Smooth muscle cell (in vitro differentiated cells): ENCODE measurements around the gene EIF4A2. TPM values are rescaled to one million over a fixed set of nuclear protein-coding genes. Genes with fewer than 3 reads are reported as not detected.

Experiments used
- DNase-seq: peaks from one replicate; lab custom pipeline; 2025; ENCODE audit not compliant: unreplicated experiment; lab: John Stamatoyannopoulos, UW
- H2AFZ ChIP-seq: fragments of 200-600 bp; sonication (generic); 2 replicates; pipeline ENCODE4 v1.6.0; 2016; ENCODE audit warnings: antibody characterized with exemption, low read depth, mild to moderate bottlenecking
- H3F3A ChIP-seq: fragments of 200-600 bp; sonication (generic); 2 replicates; pipeline ENCODE4 v1.6.0; 2017; ENCODE audit warnings: antibody characterized with exemption, low read depth
- H3K27ac ChIP-seq: fragments of 200-600 bp; sonication (generic); 2 replicates; pipeline ENCODE4 v1.5.1; 2016; ENCODE audit warnings: low read depth, mild to moderate bottlenecking
- H3K27me3 ChIP-seq: fragments of 200-600 bp; sonication (generic); 2 replicates; pipeline ENCODE4 v1.6.1; 2016; ENCODE audit warnings: low read depth, mild to moderate bottlenecking
- H3K36me3 ChIP-seq: fragments of 200-600 bp; sonication (generic); 2 replicates; pipeline ENCODE4 v1.5.1; 2016; ENCODE audit warnings: low read depth
- H3K4me1 ChIP-seq: fragments of 200-600 bp; sonication (generic); 2 replicates; pipeline ENCODE4 v1.5.1; 2016; ENCODE audit warnings: low read depth
- H3K4me2 ChIP-seq: fragments of 200-600 bp; sonication (generic); 2 replicates; pipeline ENCODE4 v1.6.0; 2016; ENCODE audit warnings: mild to moderate bottlenecking
- H3K4me3 ChIP-seq: fragments of 200-600 bp; sonication (generic); 2 replicates; pipeline ENCODE4 v1.5.1; 2016; ENCODE audit warnings: mild to moderate bottlenecking
- H3K79me2 ChIP-seq: fragments of 200-600 bp; sonication (generic); 2 replicates; pipeline ENCODE4 v1.6.0; 2016; ENCODE audit warnings: low read depth, mild to moderate bottlenecking
- H3K9ac ChIP-seq: fragments of 200-600 bp; sonication (generic); 2 replicates; pipeline ENCODE4 v1.6.0; 2016; ENCODE audit warnings: low read depth
- H3K9me3 ChIP-seq: fragments of 200-600 bp; sonication (generic); replicated peaks from 2 replicates; pipeline ENCODE4 v1.5.1; 2016; ENCODE audit warnings: low read depth
- H4K20me1 ChIP-seq: fragments of 200-600 bp; sonication (generic); 2 replicates; pipeline ENCODE4 v1.6.0; 2016; ENCODE audit warnings: low read depth
- WGBS: methylation state at CpG from one replicate; pipeline ENCODE4 v1.1.7; 2016; ENCODE audit warnings: low lambda C conversion rate; 5-methylcytosine and 5-hydroxymethylcytosine counted together
- polyA plus RNA-seq: library from polyadenylated mRNA; unstranded; fragments of >200 nt; fragmentation: Nextera tagmentation; extraction: Ambion mirVana; gene quantifications from 2 replicates; pipeline ENCODE4 v1.2.1, GENCODE V29; 2016
- total RNA-seq: library from RNA; depleted of rRNA; stranded (reverse); fragments of >200 nt; gene quantifications from 2 replicates; pipeline ENCODE4 v1.2.3, GENCODE V29; 2014
- TF ChIP-seq, protein P1 (sequence below): fragments of 200-600 bp; sonication (generic); IDR thresholded peaks from 2 replicates; pipeline ENCODE4 v1.5.1; 2017; ENCODE audit warnings: borderline replicate concordance, mild to moderate bottlenecking, antibody characterized with exemption; ENCODE audit not compliant: insufficient read depth, poor library complexity, severe bottlenecking

EIF4A2 gene
- total and polyA plus RNA-seq, 2 experiments from 2014 or later, result 94.8 to 438 TPM

DNA sequence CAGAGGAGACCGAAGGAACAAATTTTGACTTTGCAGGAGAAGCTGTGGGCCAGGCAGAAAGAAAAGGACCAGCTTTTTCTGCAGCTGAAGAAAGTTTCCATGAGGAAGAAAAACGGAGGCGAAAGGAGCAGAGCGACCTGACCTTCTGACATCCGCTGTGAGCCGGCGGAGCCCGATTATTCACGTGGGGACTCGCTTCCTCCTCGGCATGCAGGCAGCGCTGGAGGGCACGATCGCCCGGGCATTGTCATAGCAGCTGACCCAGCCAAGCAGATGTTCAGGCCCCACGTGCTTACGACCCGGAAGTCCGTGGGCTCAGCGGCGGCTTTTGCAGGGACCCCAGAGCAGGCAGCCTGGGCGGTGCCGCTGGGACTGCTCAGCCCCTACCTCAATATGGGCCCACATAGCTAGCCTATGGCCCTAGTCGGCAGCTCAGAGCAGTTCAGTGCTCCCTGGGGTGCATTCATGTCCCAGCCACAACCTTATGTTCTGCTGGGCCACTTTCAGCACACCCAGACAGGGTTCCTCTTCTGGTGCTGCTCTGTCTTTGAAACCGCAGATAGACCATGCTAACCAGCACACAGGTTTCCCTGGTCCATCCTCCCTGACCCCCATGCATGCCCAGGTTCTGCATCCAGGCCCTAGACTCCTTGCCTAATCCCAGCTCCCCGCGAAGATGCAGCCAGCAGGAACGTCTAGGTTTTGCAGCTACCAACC, 10.5 kb upstream of the EIF4A2 start:
- peaks cover 4% of the 10 kb centered on the region for H3F3A ChIP-seq
- H3K4me1 ChIP-seq, result no peaks in the 10 kb centered on the region
- H3K79me2 ChIP-seq, result no peaks in the 10 kb centered on the region
- H3K9ac ChIP-seq, result no peak overlapping the region
- H3K4me3 ChIP-seq, result peak overlapping the region; percentile 45
- WGBS, result 45% methylated on average over 28 of the region's 28 CpGs
- no peaks in the 10 kb centered on the region for H4K20me1 ChIP-seq
- no peaks in the 10 kb centered on the region for H3K27me3 ChIP-seq
- TF ChIP-seq, protein P1, sequence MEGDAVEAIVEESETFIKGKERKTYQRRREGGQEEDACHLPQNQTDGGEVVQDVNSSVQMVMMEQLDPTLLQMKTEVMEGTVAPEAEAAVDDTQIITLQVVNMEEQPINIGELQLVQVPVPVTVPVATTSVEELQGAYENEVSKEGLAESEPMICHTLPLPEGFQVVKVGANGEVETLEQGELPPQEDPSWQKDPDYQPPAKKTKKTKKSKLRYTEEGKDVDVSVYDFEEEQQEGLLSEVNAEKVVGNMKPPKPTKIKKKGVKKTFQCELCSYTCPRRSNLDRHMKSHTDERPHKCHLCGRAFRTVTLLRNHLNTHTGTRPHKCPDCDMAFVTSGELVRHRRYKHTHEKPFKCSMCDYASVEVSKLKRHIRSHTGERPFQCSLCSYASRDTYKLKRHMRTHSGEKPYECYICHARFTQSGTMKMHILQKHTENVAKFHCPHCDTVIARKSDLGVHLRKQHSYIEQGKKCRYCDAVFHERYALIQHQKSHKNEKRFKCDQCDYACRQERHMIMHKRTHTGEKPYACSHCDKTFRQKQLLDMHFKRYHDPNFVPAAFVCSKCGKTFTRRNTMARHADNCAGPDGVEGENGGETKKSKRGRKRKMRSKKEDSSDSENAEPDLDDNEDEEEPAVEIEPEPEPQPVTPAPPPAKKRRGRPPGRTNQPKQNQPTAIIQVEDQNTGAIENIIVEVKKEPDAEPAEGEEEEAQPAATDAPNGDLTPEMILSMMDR, result no peak
- H2AFZ ChIP-seq, result peak overlapping the region; percentile 91
- no peaks in the 10 kb centered on the region for H3K36me3 ChIP-seq
- no peaks in the 10 kb centered on the region for H3K9me3 ChIP-seq
- H3K4me2 ChIP-seq, result peak overlapping the region; percentile 83
- H3K27ac ChIP-seq, result no peak overlapping the region
- no peak for DNase-seq

DNA sequence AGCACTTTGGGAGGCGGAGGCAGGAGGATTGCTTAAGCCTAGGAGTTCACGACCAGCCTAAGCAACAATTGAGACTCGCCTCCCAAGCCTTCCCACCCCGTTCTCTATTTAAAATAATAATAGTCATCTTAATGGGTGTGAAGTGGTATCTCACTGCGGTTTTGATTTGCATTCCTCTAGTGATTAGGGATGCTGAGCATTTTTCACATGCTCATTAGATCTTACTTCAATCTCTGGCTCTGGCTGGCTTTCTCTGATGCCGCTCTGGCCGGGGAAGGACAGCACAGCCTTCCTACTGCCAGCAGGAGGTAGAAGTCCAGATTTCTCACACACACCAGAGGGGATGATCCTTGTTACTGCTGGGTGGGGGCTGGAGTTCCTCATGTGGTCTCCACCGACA, 7.4 kb upstream of the EIF4A2 start:
- no peak overlapping the region for H3K9ac ChIP-seq

DNA sequence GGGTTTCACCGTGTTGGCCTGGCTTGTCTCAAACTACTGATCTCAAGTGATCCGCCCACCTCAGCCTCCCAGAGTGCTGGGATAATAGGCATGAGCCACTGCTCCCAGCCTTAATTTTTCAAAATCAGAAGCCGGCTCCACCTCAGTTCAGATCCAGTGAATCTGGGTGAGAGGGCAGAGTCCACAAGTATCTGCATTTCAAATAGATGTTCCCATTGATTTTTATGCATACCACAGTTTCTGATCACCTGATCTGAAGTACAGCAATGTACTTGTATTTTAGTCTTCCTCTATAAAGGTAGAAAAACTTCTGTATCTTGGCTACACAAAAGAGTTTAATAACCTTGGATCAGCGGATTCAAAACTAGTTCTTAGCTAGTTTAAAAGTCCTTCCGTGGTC, 4.2 kb upstream of the EIF4A2 start:
- Histone ChIP-seq H3K4me3 (no peak overlapping the region), H3K9me3 (no peaks in the 10 kb centered on the region), H3K79me2 (peaks cover 8% of the 10 kb centered on the region), H2AFZ (no peak overlapping the region), H4K20me1 (peaks cover 6% of the 10 kb centered on the region), H3K27ac (no peak overlapping the region), H3K9ac (no peak overlapping the region), H3F3A (peaks cover under 1% of the 10 kb centered on the region), H3K4me2 (no peak overlapping the region), H3K36me3 (no peaks in the 10 kb centered on the region), H3K27me3 (no peaks in the 10 kb centered on the region), H3K4me1 (peaks cover 7% of the 10 kb centered on the region)
- TF ChIP-seq, protein P1, result no peak
- DNase-seq, result no peak
- WGBS, result 80% methylated on average over 5 of the region's 5 CpGs

More for the DNA sequence above, 7.4 kb upstream of the EIF4A2 start:
- Histone ChIP-seq H3K4me1 (no peaks in the 10 kb centered on the region), H2AFZ (no peak overlapping the region), H3K4me2 (no peak overlapping the region), H4K20me1 (no peaks in the 10 kb centered on the region), H3K27ac (no peak overlapping the region), H3K79me2 (no peaks in the 10 kb centered on the region), H3K9me3 (no peaks in the 10 kb centered on the region), H3K4me3 (no peak overlapping the region), H3K36me3 (no peaks in the 10 kb centered on the region), H3F3A (peaks cover 4% of the 10 kb centered on the region), H3K27me3 (no peaks in the 10 kb centered on the region)
- WGBS, result 17% methylated on average over 8 of the region's 8 CpGs
- DNase-seq, result no peak
- TF ChIP-seq, protein P1, result no peak

DNA sequence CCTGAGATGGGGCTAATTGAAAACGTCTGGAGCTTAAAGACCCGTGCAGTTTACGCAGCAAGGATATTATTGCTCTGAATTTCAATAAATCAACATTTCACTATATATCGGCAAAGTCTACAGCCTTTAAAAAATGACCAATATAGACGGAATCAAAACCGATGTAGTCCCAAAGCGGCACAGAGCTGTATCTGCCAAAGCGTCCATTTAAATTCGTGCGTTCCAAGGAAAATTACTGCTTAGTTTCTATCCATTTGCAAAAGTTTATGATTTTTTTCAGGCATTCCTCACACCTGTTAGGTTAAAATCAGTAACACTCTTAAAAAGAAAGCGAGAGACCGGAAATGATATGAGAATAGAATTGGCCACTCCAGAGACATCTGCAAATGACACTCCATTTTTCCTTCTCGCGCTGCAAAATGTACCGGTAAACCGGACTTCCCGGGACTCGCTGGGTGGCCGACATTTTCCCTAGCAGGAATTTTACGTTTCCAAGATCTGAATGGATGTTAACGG, 777 bp upstream of the EIF4A2 start:
- WGBS, result 4% methylated on average over 21 of the region's 21 CpGs
- Histone ChIP-seq H4K20me1 (peaks cover 40% of the 10 kb centered on the region), H3K4me3 (peak overlapping the region; percentile 79), H3K4me2 (peak overlapping the region; percentile 91), H3K9ac (peak overlapping the region; percentile 99), H3K27ac (peak overlapping the region; percentile 99), H3K36me3 (peaks cover 5% of the 10 kb centered on the region), H3K27me3 (no peaks in the 10 kb centered on the region), H2AFZ (peak overlapping the region; percentile 92), H3K9me3 (no peaks in the 10 kb centered on the region), H3K79me2 (peaks cover 40% of the 10 kb centered on the region), H3K4me1 (peaks cover 33% of the 10 kb centered on the region), H3F3A (peaks cover 35% of the 10 kb centered on the region)
- no peak for DNase-seq
- TF ChIP-seq, protein P1, result no peak
